GM12892 (cell line): ENCODE data around the gene TRIM25.

Experiments used
- DNase-seq: peaks from one replicate; pipeline ENCODE4 v3.0.0; 2011; ENCODE audit not compliant: insufficient read length
- FAIRE-seq: peaks from 2 replicates; lab custom pipeline; 2011; peaks lifted over from hg19 to GRCh38; lab: Jason Lieb, UNC
- POLR2A ChIP-seq: IDR thresholded peaks from 2 replicates; pipeline ENCODE4 v1.6.1; 2011; ENCODE audit warnings: low read depth, low read length, control low read depth
- POLR2AphosphoS5 ChIP-seq: IDR thresholded peaks from 2 replicates; pipeline ENCODE4 v1.6.1; 2011; ENCODE audit warnings: low read depth, low read length, control low read depth
- TAF1 ChIP-seq: IDR thresholded peaks from 2 replicates; pipeline ENCODE4 v1.6.1; 2011; ENCODE audit warnings: low read depth, mild to moderate bottlenecking, control low read depth, low read length, borderline replicate concordance

TRIM25 gene

DNA sequence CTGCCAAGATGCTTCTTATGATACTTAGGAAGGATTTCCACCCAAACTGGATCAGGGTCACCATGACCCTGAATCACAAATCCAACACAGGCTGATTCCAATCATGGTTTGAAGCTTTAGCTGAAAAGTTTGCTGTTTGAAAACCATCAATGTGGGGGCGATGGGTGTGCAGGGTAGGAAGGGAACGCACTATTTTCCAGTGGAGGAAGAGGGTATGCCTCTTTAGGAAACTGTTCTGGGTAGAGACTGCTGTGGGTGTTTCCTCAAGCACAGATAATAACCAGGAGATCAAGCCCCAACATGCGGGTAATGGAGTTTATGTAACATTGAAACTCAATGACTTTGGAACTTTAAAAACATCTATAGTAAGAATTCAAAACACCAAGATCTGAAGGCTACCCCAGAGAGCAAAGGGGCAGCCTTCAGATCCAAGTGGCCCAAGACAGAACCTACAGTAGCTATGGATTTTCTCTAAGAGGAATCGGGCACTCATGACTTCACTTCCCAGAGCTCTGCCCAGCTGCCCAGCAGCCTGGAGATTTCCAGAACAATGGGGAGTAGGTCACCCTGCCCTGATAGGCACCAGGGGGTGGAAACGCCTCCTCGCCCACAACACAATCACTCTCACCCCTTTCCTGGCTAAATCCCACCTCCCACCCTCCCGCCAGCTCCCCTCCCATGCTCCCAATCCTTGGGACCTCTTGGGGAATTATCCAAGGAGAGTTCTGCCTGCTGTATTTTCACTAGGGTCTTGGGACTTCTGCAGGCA is 22.8 kb downstream of the TRIM25 start:
- no peak for FAIRE-seq
- TF ChIP-seq TAF1 (no peak), POLR2AphosphoS5 (no peak), POLR2A (no peak)
- DNase-seq, result no peak

- TF ChIP-seq TAF1 (no peak), POLR2A (no peak), POLR2AphosphoS5 (no peak)
- no peak for FAIRE-seq
Observed at GRCh38 chr17:56890390-56890789, 23.5 kb downstream of the TRIM25 start.

DNA sequence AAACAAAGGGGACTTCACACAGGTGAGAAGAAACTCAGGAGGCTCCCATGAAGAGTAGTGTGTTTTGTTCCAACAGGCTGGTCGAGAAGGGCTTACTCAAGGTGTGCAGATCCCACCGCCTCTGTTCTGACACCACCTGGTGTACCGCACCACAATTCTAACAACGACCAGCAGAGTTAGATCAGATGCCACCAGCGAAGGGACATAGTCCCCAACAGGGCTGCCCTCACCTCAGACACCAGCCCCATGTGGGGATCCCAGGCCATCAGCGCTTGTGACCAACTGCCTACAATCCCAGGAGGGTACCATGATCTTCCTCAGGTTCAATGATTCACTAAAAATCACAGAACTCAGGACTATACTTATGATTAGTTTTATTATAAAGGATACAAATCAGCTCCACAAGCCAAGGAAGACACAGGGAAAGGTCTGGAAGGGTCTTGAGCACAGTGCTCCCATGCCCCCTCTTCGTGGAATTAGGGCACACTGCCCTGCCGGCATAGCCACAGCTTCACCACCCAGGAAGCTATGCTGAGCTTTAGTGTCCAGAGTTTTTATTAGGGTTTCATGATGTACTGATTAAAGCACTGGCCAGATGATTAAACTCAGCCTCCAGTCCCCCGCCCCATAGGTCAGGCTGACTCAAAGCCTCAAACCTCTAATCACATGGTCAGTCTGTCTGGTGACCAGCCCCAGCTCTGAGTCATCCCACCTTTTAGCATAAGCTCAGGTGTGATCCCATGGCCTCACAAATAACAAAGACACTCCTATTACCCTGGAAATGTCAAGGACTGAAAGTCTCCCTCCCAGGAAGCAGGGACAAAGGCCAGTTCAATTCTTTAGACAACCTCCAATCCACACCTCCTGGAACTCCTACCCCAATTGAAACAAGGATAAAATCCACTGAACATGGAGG is 26.0 kb downstream of the TRIM25 start:
- no peak for FAIRE-seq
- TF ChIP-seq POLR2AphosphoS5 (peak; percentile 64), POLR2A (peak; percentile 18; the same call in 1 of the 2 replicates), TAF1 (no peak)

More at GRCh38 chr17:56890390-56890789, 23.5 kb downstream of the TRIM25 start:
- no peak for DNase-seq

DNA sequence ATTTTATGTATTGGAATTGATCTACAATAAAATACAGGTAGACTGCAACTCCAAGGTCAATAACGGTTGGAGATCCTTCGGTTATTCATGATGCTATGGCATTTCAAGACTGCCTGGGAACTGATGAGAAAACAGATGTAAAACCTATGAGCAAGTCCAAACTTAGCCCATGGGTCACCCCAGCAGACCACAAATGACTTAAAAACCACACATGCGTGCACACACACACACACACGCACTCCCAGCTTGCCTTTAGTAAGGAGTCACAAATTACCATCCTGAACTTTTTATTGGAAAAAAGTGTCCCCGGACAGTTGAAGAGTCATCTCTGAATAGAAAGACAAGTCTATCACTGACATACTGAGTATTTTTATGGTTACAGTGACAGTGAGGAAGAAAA is 26.7 kb downstream of the TRIM25 start:
- no peak for FAIRE-seq
- TF ChIP-seq POLR2A (no peak), POLR2AphosphoS5 (no peak), TAF1 (no peak)
- no peak for DNase-seq

More for the DNA sequence above, 26.0 kb downstream of the TRIM25 start:
- no peak for DNase-seq

- TF ChIP-seq POLR2AphosphoS5 (no peak), POLR2A (no peak), TAF1 (no peak)
- no peak for DNase-seq
- no peak for FAIRE-seq
Observed at GRCh38 chr17:56886288-56886731, 27.5 kb downstream of the TRIM25 start.

- no peak for DNase-seq
- FAIRE-seq, result no peak
Observed at GRCh38 chr17:56885312-56885657, 28.6 kb downstream of the TRIM25 start.

DNA sequence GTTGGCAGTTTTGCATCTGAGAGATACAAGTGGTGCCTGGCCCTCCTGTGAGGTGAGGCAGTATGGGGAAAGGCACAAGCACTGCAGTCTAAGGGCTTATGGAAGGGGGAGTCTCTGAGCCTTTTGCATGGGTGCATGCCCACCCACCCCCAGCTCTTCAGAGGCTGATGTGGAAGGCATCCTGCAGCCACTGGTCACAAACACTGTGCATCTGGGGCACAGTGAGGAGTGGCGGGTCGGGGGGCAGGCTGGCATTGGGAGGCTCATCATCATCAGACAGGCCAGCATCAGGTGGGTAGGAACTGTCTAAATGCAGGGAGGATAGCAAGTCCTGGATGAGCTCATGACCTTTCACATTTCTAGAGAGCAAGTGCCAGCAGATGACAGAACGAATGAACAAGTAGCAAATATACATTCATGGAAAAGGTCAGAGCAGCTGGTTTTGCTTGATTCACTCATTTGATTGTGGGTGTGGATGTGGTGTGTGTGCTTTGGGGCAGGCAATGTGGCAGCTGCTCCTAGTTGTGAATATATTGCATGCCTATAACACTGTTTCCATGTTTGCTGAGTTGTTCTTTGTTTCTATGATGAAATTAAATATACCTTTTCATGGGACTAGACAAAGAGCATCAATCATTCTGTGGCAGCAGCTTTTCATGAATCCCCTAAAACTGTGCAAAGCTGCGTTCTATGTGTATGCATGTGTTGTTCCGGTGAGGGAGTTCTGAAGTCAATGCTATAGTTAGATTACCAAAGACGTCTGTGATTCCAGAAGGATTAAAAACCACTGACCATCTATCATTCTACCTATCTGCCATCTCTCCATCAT is 29.2 kb downstream of the TRIM25 start:
- no peak for FAIRE-seq

More at GRCh38 chr17:56885312-56885657, 28.6 kb downstream of the TRIM25 start:
- no peak for TF ChIP-seq POLR2A
- no peak for TF ChIP-seq TAF1
- TF ChIP-seq POLR2AphosphoS5, result no peak

GRCh38 chr17:56883616-56884015 is 30.2 kb downstream of the TRIM25 start:
- FAIRE-seq (no peak), DNase-seq (no peak)
- no peak for TF ChIP-seq TAF1
- no peak for TF ChIP-seq POLR2AphosphoS5
- TF ChIP-seq POLR2A, result no peak

More for the DNA sequence above, 29.2 kb downstream of the TRIM25 start:
- DNase-seq, result no peak
- TF ChIP-seq TAF1 (no peak), POLR2A (no peak), POLR2AphosphoS5 (no peak)

DNA sequence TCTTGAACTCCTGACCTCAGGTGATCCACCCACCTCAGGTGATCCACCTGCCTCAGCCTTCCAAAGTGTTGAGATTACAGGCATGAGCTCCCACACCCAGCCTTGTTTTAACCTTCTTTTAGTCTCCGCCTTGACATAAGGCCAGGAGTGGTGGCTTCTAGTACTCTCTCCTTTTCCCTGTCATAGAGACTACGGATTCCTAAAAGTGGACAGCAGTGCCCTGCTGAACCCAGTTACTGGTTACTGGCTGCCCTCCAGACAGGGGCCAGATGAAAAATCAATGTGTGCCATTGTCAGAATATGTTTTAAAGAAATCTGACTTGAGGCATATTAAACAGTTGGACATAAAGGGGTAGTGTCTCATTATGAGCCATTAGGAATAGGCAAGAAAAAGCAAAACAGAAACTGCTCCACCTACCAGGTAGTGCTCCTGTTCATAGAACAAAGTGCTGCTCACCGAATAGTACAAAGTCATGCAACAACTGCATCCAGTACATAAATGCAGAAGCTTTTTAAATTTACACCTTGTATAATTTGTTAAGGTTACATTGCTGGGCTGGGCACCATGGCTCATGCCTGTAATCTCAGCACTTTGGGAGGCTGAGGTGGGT is 32.1 kb downstream of the TRIM25 start:
- no peak for TF ChIP-seq POLR2AphosphoS5
- TF ChIP-seq TAF1, result no peak
- TF ChIP-seq POLR2A, result no peak
- no peak for DNase-seq
- no peak for FAIRE-seq

DNA sequence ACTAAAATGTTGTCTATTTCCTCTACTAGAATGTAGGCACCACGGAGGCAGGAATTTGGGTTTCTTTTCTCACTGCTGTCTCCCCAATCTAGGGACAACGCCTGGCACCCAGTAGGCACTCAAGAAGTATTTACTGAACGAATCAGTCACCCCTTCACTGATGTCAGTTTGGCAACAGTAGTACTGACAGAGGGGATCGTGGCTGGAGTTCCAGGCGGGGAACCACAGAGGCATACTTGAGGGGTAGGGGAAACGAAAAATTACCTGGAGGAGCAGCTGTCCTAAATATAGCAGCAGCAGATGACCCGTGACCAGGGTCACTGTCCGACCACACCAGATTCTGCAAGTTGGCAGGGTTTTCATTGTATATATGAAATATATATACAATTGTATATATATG is 33.3 kb downstream of the TRIM25 start:
- DNase-seq (no peak), FAIRE-seq (no peak)
- TF ChIP-seq POLR2AphosphoS5 (no peak), POLR2A (no peak), TAF1 (no peak)

DNA sequence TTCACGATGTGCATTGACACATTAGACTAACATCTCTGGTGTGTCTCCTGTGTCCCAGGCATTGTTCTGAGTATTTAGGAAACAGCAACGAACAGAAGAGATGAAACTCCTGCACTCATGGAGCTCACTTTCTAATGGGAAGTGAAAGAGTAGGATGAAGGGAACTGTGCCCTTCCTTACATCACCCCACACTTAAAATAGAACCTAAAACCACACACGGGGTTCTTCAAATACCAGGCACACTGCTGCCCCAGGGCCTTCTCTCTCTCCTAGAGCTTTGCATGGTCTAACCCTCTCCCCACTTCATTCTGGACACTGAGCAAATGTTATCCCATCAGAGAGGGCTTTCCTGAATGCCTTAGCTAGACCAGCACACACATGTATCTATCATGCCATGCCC is 33.7 kb downstream of the TRIM25 start:
- DNase-seq (no peak), FAIRE-seq (no peak)
- no peak for TF ChIP-seq POLR2AphosphoS5
- TF ChIP-seq TAF1, result no peak
- TF ChIP-seq POLR2A, result no peak
